Loucy (cell line): ENCODE results near the gene NPTX2.

Experiments
- EZH2phosphoT487 ChIP-seq: fragments of 200-600 bp; IDR thresholded peaks from 2 replicates; pipeline ENCODE4 v1.6.1; 2018; ENCODE audit warnings: antibody characterized with exemption, mild to moderate bottlenecking, moderate library complexity, borderline replicate concordance
- TF ChIP-seq, protein P1 (sequence below): fragments of 200-600 bp; sonication (generic); conservative IDR thresholded peaks from 2 replicates; pipeline ENCODE4 v1.5.1; 2014; ENCODE audit warnings: mild to moderate bottlenecking, antibody characterized with exemption, low read length

DNA sequence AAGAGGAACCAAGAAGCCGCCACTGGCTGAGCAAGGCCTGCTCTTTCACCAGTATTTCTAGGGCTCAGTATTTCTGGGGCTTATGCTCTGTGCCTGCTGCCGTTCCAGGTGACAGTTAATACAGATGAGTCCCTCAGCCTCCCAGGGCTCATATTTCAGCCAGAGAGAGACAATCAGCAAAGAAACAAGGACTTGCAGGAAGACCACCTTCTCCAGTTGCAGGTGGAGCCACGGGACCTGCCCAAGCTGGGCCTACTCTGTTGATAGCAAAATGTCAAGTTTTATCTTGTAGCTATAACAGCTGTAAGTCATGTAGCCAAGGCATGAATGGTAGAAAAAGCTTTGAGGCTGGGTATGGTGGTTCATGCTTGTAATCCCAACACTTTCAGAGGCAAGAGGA lies 42.7 kb downstream of the NPTX2 start:
- TF ChIP-seq, protein P1, sequence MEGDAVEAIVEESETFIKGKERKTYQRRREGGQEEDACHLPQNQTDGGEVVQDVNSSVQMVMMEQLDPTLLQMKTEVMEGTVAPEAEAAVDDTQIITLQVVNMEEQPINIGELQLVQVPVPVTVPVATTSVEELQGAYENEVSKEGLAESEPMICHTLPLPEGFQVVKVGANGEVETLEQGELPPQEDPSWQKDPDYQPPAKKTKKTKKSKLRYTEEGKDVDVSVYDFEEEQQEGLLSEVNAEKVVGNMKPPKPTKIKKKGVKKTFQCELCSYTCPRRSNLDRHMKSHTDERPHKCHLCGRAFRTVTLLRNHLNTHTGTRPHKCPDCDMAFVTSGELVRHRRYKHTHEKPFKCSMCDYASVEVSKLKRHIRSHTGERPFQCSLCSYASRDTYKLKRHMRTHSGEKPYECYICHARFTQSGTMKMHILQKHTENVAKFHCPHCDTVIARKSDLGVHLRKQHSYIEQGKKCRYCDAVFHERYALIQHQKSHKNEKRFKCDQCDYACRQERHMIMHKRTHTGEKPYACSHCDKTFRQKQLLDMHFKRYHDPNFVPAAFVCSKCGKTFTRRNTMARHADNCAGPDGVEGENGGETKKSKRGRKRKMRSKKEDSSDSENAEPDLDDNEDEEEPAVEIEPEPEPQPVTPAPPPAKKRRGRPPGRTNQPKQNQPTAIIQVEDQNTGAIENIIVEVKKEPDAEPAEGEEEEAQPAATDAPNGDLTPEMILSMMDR: no peak
- TF ChIP-seq EZH2phosphoT487: no peak
